Measurements from ENCODE around the gene PLEKHF1.

GRCh38 chr19:29639086-29639485 is 26.2 kb upstream of the PLEKHF1 start:
- TF ChIP-seq CTCF (conservative IDR thresholded peaks at IDR 0.05; ENCODE audit: low read depth, low read length) (no peak), EZH2 (IDR thresholded peaks at IDR 0.05; ENCODE audit: low read length, unreplicated experiment) (no peak)
